ENCODE measurements around the gene SLC44A3.

- TF ChIP-seq POLR2AphosphoS2 (IDR thresholded peaks at IDR 0.05; ENCODE audit: low read depth, low read length) = no peak
- TF ChIP-seq CTCF (CRISPR knock-in tag; IDR thresholded peaks at IDR 0.05) = no peak
- no peak for TF ChIP-seq ZNF251 (CRISPR knock-in tag; IDR thresholded peaks at IDR 0.05)
- no peak for TF ChIP-seq NR2C2 (CRISPR knock-in tag; IDR thresholded peaks at IDR 0.05; ENCODE audit: borderline replicate concordance)
- TF ChIP-seq PRDM15 (CRISPR knock-in tag; IDR thresholded peaks at IDR 0.05) = no peak
- TF ChIP-seq, protein P1, sequence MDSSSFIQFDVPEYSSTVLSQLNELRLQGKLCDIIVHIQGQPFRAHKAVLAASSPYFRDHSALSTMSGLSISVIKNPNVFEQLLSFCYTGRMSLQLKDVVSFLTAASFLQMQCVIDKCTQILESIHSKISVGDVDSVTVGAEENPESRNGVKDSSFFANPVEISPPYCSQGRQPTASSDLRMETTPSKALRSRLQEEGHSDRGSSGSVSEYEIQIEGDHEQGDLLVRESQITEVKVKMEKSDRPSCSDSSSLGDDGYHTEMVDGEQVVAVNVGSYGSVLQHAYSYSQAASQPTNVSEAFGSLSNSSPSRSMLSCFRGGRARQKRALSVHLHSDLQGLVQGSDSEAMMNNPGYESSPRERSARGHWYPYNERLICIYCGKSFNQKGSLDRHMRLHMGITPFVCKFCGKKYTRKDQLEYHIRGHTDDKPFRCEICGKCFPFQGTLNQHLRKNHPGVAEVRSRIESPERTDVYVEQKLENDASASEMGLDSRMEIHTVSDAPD (CRISPR knock-in tag; IDR thresholded peaks at IDR 0.05) = no peak
- TF ChIP-seq CREB1 (IDR thresholded peaks at IDR 0.05) = no peak
- TF ChIP-seq CREB1 (CRISPR knock-in tag; IDR thresholded peaks at IDR 0.05) = no peak
- TF ChIP-seq POLR2A (IDR thresholded peaks at IDR 0.05; ENCODE audit: insufficient read depth in 1 of 2, low read depth in 2 of 2, low read length in 2 of 2) = no peak
- no peak for TF ChIP-seq ZGPAT (CRISPR knock-in tag; IDR thresholded peaks at IDR 0.05)
- no peak for TF ChIP-seq RNF219 (CRISPR knock-in tag; IDR thresholded peaks at IDR 0.05)
- TF ChIP-seq FIP1L1 (IDR thresholded peaks at IDR 0.05; ENCODE audit: borderline replicate concordance, insufficient read depth, low read depth, low read length) = no peak
- no peak for TF ChIP-seq FOXM1 (CRISPR knock-in tag; IDR thresholded peaks at IDR 0.05)
- TF ChIP-seq NFIC (IDR thresholded peaks at IDR 0.05; ENCODE audit: low read length) = no peak
- TF ChIP-seq ZNF569 (CRISPR knock-in tag; IDR thresholded peaks at IDR 0.05; ENCODE audit: borderline replicate concordance) = no peak
These were observed 50.9 kb downstream of the SLC44A3 start for GRCh38 chr1:94871031-94871430.

Measured in HepG2 (cell line).